MV-4-11 (cell line): ENCODE results near the gene PPP1R3E.

ENCODE experiments used
- DNase-seq: peaks from one replicate; lab custom pipeline; 2025; lab: John Stamatoyannopoulos, UW

PPP1R3E gene

GRCh38 chr14:23322568-23323517 lies 20.2 kb upstream of the PPP1R3E start:
- DNase-seq = no peak

DNA sequence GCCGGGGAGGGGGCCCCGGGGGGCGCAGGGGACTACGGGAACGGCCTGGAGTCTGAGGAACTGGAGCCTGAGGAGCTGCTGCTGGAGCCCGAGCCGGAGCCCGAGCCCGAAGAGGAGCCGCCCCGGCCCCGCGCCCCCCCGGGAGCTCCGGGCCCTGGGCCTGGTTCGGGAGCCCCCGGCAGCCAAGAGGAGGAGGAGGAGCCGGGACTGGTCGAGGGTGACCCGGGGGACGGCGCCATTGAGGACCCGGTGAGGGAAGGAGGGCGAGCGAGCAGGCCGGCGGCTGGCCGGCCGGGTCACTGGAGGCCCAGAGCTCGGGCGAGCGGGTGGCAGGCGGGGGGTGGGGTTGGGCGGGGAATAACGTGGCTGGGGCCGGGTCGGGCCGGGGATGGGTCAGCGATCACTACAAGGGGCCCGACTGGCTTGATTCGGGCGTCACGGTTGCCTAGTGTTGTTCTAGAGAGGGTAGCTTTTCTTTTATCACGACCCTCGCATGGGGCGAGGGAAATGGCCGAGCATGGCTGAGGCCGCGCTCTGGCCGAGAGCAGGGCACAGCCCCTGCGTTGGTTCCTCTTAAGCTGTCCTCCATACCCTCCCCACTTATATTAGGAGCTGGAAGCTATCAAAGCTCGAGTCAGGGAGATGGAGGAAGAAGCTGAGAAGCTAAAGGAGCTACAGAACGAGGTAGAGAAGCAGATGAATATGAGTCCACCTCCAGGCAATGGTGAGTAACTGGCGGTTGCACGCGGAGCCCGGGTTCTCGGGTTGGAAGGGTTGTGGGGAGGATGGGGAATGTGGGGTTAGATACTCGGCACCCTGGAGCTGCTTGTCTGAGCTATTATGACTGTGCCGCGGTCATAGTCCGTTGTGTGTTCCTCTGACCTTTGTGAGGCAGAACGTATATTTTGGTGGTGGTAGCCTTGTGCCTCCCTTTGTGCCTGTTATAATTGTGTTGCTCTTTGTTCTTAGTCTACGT lies 19.2 kb upstream of the PPP1R3E start:
- peak; percentile 22 for DNase-seq

DNA sequence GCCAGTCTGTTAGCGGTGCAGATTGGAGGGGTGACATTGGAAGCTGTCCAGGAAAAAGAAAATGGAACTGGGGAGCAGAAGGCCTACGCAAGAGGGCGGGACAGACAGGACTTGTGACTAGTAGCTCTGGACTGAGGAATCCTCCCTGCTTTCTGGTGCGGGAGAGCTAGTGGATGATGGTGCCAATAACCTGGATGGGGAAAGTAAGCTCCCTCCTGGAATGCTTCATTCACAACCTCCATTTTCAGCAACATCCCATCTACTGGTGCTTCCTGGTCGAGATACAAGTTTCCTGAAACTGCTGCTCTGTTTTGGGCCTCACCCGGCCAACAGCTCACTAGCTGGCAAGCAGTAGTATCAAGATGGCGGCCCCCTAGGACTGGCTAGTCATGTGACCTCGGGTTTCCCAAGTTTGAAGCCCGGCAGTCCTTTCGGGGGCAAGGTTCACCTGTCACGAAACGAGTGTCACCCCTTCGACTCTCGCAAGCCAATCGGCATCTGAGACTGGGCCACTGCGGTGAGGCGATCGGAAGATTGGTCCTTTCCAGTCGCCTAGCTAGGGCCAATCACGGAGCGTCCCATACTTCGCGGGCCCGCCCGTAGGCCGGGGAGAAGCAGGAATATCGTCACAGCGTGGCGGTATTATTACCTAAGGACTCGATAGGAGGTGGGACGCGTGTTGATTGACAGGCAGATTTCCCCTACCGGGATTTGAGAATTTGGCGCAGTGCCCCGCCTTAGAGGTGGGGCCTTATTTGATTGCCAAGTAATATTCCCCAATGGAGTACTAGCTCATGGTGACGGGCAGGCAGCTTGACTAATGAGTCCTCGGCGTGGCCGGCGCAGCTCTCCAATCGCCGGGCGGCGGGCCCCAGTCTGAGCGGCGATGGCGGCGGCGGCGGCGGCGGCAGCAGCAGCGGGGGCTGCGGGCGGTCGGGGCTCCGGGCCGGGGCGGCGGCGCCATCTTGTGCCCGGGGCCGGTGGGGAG lies 18.2 kb upstream of the PPP1R3E start, which contains the start of gene PABPN1:
PABPN1 (plus strand) TSS at position 874 of the 988 bp plus-strand sequence; CDS start at position 887, 13 bp downstream.
- peak; percentile 100 for DNase-seq

DNA sequence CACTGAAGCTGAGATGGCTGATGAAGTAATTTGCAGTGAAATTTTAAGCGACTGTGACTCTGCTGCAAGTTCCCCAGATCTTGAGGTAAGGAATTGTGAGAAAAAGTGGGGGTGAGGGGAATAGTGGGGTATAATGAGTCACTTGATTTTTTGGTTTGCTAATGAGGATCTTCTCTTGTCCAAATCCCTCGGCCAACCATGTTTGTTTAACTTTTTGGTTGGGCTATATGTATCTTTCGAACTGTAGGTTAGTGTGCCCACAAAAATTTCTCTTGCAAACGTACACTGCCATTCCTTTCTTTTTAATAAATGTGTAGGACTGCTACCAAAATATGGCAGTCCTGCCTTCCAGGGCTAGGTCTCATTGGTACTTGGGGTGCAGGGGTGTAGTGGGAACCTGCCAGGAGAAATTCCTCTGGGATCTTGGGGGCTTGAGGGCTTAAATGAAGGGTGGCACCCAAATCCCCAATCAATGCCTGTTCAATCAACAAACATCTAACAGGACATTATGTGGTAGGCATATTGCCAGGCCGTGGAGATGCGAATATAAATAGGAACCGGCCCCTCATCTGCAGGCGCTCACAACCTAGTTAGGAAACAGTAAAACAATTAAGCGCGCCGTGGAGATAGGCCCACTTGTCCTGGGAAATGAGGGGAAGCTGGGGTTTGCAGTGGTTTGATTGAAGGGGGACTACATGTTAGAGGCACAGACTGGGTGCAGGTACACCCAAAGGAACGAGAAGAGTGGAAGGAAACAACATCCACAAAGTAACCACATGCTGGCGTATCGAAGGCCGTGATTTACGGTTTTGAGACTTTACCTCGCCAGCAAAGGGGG lies 17.3 kb upstream of the PPP1R3E start:
- DNase-seq = no peak

DNA sequence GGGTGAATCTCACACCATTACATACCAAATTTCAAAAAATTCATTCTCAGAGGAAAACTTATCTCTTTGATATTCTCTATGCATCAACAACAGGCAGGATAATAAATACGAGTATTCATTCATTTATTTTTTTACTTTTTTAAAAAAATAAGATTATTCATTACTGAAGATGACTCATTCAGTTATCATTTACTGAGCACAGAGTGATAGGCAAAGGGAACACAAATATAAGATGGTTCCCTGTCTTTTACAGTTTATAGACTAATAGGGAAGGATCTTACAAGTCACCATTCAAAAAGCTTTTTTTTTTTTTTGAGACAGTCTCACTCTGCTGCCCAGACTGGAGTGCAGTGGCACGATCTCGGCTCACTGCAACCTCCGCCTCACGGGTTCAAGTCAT lies 13.6 kb upstream of the PPP1R3E start:
- DNase-seq = no peak

- no peak for DNase-seq
Observed at GRCh38 chr14:23310546-23310945, 7.9 kb upstream of the PPP1R3E start.

DNA sequence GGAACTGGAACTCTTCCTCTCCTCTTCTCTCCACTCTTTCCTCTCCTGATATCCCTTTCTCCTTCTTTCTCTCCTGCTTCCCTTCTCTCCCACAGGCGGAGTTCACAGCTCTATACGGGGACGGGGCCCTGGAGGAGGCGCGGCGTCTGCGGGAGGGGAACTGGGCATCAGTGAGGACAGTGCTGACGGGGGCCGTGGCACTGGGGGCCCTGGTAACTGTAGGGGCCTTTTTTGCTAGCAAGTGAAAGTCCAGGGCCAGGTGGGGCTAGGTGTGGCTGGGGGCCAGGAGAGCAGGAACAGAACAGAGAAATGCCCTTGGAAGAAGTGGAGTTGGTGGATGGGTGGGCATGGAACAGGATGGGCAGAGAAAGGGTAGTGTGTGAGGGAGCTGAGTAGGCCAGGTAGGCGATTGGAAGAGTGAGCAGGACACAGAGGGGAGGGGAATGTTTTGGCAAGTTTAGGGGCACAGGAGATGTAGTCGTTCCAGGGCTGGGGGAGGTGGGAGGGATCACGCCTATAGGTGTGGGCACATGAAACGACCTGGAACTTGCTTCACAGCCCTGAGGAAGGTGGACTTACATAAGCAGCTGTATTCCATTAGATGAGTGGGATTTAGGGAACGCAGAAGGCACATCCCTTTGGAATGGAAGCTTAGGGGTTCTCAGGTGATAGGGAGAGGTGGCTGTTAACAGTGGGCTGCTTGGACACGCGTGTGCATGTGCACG lies 6.2 kb upstream of the PPP1R3E start:
- no peak for DNase-seq

GRCh38 chr14:23307687-23308644 lies 5.3 kb upstream of the PPP1R3E start:
- DNase-seq = no peak

- DNase-seq = no peak
Observed at GRCh38 chr14:23307146-23307530, 4.5 kb upstream of the PPP1R3E start.

- peak; percentile 60 for DNase-seq
Observed at GRCh38 chr14:23306412-23307145, 3.9 kb upstream of the PPP1R3E start, which contains the start of gene BCL2L2. TSS of gene BCL2L2 (plus strand) at chr14:23306833. CDS start at chr14:23307768, 935 bp downstream.

DNA sequence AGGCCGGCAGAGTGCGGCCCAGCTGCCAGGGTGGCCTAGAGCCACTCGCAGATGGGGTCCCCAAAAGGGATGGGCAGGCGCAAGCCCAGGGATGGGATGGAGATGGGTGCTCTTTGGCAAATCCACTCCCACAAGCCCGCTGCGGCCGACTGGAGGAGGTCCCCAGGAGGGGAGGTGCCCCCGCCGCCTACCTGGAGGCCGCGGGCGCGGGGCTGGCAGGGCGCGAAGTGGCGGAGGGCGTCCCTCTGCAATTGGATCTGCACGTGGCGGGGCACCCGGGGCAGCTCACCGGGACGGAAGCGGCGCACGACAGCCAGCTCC lies 730 bp downstream of the PPP1R3E start:
- no peak for DNase-seq

GRCh38 chr14:23301288-23301968 lies 1.2 kb downstream of the PPP1R3E start:
- DNase-seq = peak; percentile 96

GRCh38 chr14:23300687-23301223 lies 1.9 kb downstream of the PPP1R3E start:
- no peak for DNase-seq

DNA sequence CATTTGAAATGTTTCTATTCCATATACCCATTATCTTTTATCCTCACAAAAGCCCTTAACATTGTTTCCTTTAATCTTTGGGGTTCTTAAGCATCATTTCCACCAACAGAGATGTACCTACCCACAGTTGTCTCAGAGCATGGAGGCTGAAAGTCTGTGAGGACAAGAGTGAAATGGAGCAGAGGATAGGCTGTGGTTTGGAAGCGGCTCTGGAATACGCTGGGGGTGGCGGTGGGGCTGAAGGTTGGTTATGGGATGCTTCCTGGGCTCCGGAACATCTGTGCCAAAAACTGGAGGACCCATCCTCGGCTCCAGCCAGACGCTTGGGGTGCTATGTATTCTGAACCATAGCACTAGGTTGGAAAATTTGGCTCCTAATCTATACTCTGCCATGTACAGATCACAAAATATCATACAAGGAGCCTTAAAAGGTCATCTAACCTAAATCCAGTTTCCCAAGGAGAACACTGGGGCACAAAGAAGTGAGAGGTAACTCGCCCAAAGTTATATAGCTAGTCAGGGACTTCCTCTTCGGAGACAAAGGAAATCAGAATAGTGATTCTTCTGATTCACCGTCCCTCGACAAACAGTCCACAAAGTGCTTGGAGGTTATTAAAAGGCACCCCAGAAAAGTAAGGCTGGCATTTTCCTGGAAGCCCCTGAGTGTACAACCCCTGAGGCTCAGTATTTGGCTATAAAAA lies 2.5 kb downstream of the PPP1R3E start:
- no peak for DNase-seq

- DNase-seq = peak; percentile 19
Observed at GRCh38 chr14:23299211-23299957, 3.3 kb downstream of the PPP1R3E start.
